Measurements from ENCODE around the gene SEMA3B. TPM values are rescaled to one million over a fixed set of nuclear protein-coding genes. Genes with fewer than 3 reads are reported as not detected.
"Not testable (repeated sequence)": the region's sequence is repeated elsewhere in the genome, so short reads cannot be mapped to it uniquely, and the experiment has no call there.

SEMA3B gene
- total RNA-seq, result 0.51 and 1.4 TPM in 2 replicates

- no peak for DNase-seq
Observed at GRCh38 chr3:50268703-50269451, at the start of gene SEMA3B. Gene SEMA3B (plus strand): TSS chr3:50269147. CDS start chr3:50269241, 94 bp downstream.

- no peak for DNase-seq
Observed at GRCh38 chr3:50219285-50219684, 49.7 kb upstream of the SEMA3B start.

- DNase-seq, result no peak
Observed at GRCh38 chr3:50220109-50220508, 48.8 kb upstream of the SEMA3B start.

GRCh38 chr3:50221051-50221410 lies 47.9 kb upstream of the SEMA3B start:
- no peak for DNase-seq

- no peak for DNase-seq
Observed at GRCh38 chr3:50221411-50222168, 47.4 kb upstream of the SEMA3B start.

GRCh38 chr3:50222169-50222528 lies 46.8 kb upstream of the SEMA3B start:
- DNase-seq, result no peak

GRCh38 chr3:50224639-50225038 lies 44.3 kb upstream of the SEMA3B start:
- DNase-seq, result no peak

GRCh38 chr3:50226888-50227389 lies 42.0 kb upstream of the SEMA3B start:
- DNase-seq, result peak; percentile 43

- DNase-seq, result peak; percentile 80
Observed at GRCh38 chr3:50227390-50228183, 41.4 kb upstream of the SEMA3B start.

- not testable (repeated sequence) for DNase-seq
Observed at GRCh38 chr3:50228184-50228763, 40.7 kb upstream of the SEMA3B start.

GRCh38 chr3:50229490-50229889 lies 39.5 kb upstream of the SEMA3B start:
- DNase-seq, result no peak

GRCh38 chr3:50230104-50230793 lies 38.7 kb upstream of the SEMA3B start:
- no peak for DNase-seq

GRCh38 chr3:50230794-50231125 lies 38.2 kb upstream of the SEMA3B start:
- no peak for DNase-seq

GRCh38 chr3:50231581-50231980 lies 37.4 kb upstream of the SEMA3B start:
- no peak for DNase-seq

- no peak for DNase-seq
Observed at GRCh38 chr3:50232303-50232702, 36.6 kb upstream of the SEMA3B start.

GRCh38 chr3:50233176-50233575 lies 35.8 kb upstream of the SEMA3B start:
- DNase-seq, result no peak

- DNase-seq, result peak; percentile 98
Observed at GRCh38 chr3:50235716-50236483, 33.0 kb upstream of the SEMA3B start, which contains the start of gene GNAI2. Gene GNAI2 (plus strand): TSS chr3:50236204. CDS start chr3:50236336, 132 bp downstream.

- no peak for DNase-seq
Observed at GRCh38 chr3:50236484-50237132, 32.3 kb upstream of the SEMA3B start.

- DNase-seq, result peak; percentile 43
Observed at GRCh38 chr3:50237133-50237651, 31.8 kb upstream of the SEMA3B start.

GRCh38 chr3:50237754-50238548 lies 31.0 kb upstream of the SEMA3B start:
- DNase-seq, result peak; percentile 87

Measured in dermis blood vessel endothelial cell (primary cell).